Osteoblast (primary cell): Measurements from ENCODE around the gene ABI3BP. TPM values are rescaled to one million over a fixed set of nuclear protein-coding genes. Genes with fewer than 3 reads are reported as not detected.

Experiments used
- DNase-seq: peaks from one replicate; pipeline ENCODE4 v3.0.0; 2011; ENCODE audit warnings: low spot score, mixed read lengths; ENCODE audit not compliant: insufficient read length; ENCODE audit errors: missing footprints
- H2AFZ ChIP-seq: 2 replicates; pipeline ENCODE4 v1.6.0; 2011; ENCODE audit warnings: mild to moderate bottlenecking, low read length
- H3K27ac ChIP-seq: 2 replicates; pipeline ENCODE4 v1.5.1; 2011; ENCODE audit warnings: mild to moderate bottlenecking, low read depth, low read length, moderate library complexity
- H3K27me3 ChIP-seq: 2 replicates; pipeline ENCODE4 v1.6.0; 2012; ENCODE audit warnings: mild to moderate bottlenecking, control low read depth, inconsistent platforms, low read length, moderate library complexity; ENCODE audit not compliant: insufficient read depth
- H3K36me3 ChIP-seq: 2 replicates; pipeline ENCODE4 v1.5.1; 2011; ENCODE audit warnings: mild to moderate bottlenecking, low read length, control low read depth, moderate library complexity; ENCODE audit not compliant: insufficient read depth
- H3K4me1 ChIP-seq: 2 replicates; pipeline ENCODE4 v1.5.1; 2011; ENCODE audit warnings: mild to moderate bottlenecking, low read length, control low read depth, moderate library complexity; ENCODE audit not compliant: insufficient read depth
- H3K4me2 ChIP-seq: 2 replicates; pipeline ENCODE4 v1.6.0; 2011; ENCODE audit warnings: mild to moderate bottlenecking, low read length; ENCODE audit not compliant: insufficient read depth
- H3K4me3 ChIP-seq: fragments of 200-600 bp; sonication (generic); 3 replicates; pipeline ENCODE4 v1.5.1; 2012; ENCODE audit warnings: mild to moderate bottlenecking, low read length, inconsistent platforms; ENCODE audit not compliant: insufficient read depth
- H3K79me2 ChIP-seq: 2 replicates; pipeline ENCODE4 v1.6.0; 2012; ENCODE audit warnings: mild to moderate bottlenecking, low read length, control low read depth, inconsistent platforms; ENCODE audit not compliant: insufficient read depth
- H3K9me3 ChIP-seq: 2 replicates; pipeline ENCODE4 v1.5.1; 2011; ENCODE audit warnings: low read depth, low read length, control low read depth
- H4K20me1 ChIP-seq: 2 replicates; pipeline ENCODE4 v1.6.0; 2012; ENCODE audit warnings: mild to moderate bottlenecking, low read length, control low read depth; ENCODE audit not compliant: insufficient read depth
- total RNA-seq: library from RNA; depleted of rRNA; stranded (reverse); fragments of >200 nt; gene quantifications from 2 replicates; pipeline ENCODE4 v1.2.3, GENCODE V29; 2012
- TF ChIP-seq, protein P1 (sequence below): IDR thresholded peaks from 2 replicates; pipeline ENCODE4 v1.5.1; 2011; ENCODE audit warnings: mild to moderate bottlenecking, low read depth, low read length, moderate library complexity; ENCODE audit errors: extremely low read depth

Gene ABI3BP
- total RNA-seq, 1 donor = 130 TPM

DNA sequence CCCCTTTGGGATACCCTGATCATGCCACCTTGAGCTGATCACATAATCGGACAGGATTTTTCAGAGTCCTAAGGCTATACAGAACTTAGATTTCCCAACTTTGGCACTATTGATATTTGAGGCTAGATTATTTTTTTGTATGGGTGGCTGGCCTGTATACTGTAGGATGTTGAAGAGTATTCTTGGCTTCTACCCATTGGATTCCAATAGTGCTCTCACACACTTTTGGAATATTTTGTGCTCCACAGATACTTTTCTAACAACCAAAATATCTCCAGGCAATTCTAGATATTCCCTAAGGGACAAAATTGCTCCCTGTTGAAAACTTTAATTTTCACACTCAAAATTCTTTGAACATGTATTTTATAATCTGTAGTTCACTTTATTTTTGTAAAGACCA lies 125.1 kb downstream of the ABI3BP start:
- DNase-seq = no peak
- no peak overlapping the region for H2AFZ ChIP-seq
- no peak overlapping the region for H3K4me3 ChIP-seq
- H3K27ac ChIP-seq = no peak overlapping the region
- H3K79me2 ChIP-seq = no peaks in the 10 kb centered on the region
- H3K4me2 ChIP-seq = no peak overlapping the region
- TF ChIP-seq, protein P1, sequence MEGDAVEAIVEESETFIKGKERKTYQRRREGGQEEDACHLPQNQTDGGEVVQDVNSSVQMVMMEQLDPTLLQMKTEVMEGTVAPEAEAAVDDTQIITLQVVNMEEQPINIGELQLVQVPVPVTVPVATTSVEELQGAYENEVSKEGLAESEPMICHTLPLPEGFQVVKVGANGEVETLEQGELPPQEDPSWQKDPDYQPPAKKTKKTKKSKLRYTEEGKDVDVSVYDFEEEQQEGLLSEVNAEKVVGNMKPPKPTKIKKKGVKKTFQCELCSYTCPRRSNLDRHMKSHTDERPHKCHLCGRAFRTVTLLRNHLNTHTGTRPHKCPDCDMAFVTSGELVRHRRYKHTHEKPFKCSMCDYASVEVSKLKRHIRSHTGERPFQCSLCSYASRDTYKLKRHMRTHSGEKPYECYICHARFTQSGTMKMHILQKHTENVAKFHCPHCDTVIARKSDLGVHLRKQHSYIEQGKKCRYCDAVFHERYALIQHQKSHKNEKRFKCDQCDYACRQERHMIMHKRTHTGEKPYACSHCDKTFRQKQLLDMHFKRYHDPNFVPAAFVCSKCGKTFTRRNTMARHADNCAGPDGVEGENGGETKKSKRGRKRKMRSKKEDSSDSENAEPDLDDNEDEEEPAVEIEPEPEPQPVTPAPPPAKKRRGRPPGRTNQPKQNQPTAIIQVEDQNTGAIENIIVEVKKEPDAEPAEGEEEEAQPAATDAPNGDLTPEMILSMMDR = no peak
- H3K36me3 ChIP-seq = peaks cover 5% of the 10 kb centered on the region
- no peaks in the 10 kb centered on the region for H4K20me1 ChIP-seq
- peaks cover 30% of the 10 kb centered on the region for H3K4me1 ChIP-seq
- no peaks in the 10 kb centered on the region for H3K9me3 ChIP-seq
- no peaks in the 10 kb centered on the region for H3K27me3 ChIP-seq

DNA sequence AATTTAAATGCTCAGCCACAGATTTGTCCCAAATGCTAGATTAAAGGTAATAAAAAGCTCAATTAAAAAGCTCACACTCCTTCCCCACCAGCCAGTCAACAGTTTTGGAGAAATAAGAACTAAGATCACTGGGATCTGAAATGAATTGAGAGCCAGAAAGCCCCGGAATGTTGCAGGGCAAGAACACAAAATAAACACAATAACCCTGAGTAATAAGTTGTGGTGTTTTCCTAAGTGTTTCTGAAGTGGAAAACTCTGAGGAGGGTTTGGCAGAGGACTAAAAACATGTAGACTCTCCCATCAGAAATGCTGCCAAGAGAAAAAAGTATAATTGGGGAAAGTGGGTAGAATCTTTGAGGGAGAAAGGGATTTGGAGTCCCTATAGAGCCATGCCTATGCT lies 127.8 kb downstream of the ABI3BP start:
- H3K27ac ChIP-seq = no peak overlapping the region
- TF ChIP-seq, protein P1 = no peak
- H3K4me3 ChIP-seq = no peak overlapping the region
- H3K9me3 ChIP-seq = no peaks in the 10 kb centered on the region
- no peak overlapping the region for H2AFZ ChIP-seq
- no peak overlapping the region for H3K4me2 ChIP-seq
- H3K79me2 ChIP-seq = no peaks in the 10 kb centered on the region
- H3K36me3 ChIP-seq = peaks cover 16% of the 10 kb centered on the region
- no peaks in the 10 kb centered on the region for H3K27me3 ChIP-seq
- no peaks in the 10 kb centered on the region for H4K20me1 ChIP-seq
- H3K4me1 ChIP-seq = peaks cover 30% of the 10 kb centered on the region
- peak; percentile 41 for DNase-seq

DNA sequence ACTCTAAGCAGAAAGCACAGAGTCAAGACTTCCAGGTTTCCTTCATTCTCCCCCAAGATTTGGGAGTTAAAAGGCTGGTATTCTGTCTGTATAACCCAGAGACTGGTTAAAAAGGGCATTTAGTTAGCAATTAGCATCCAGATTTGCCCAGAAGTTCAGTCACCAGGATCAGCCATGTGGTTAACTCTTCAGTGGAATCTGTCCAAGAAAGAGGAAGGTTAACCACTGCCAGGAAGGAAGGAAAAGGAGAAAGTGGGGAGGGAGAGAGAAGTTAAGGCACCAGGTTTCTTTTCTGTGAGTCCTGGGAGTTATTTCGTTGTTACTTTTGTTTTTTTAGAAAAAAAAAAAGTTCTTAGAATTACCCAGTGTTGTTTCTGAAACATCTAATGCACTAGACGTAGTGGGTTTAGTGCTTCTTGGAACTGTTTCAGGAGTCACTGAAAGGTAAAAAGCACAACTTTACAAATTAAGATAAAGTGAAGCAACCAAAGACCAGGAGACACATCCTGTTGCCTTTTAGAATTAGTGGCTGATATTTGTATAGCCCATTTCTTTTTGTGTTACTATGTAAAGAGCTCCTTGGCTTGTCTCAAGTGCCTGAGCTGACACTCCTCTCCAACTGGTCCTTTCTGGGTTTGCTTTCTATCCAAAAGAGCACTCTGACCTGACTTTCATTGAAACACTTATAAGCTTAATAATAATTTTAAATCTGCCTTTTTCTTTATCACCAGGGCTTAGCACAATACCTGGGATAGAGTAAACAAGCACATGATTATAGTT lies 128.6 kb downstream of the ABI3BP start:
- TF ChIP-seq, protein P1 = no peak
- no peak overlapping the region for H3K4me2 ChIP-seq
- H3K27me3 ChIP-seq = no peaks in the 10 kb centered on the region
- peaks cover 23% of the 10 kb centered on the region for H3K4me1 ChIP-seq
- no peak overlapping the region for H2AFZ ChIP-seq
- no peak for DNase-seq
- H4K20me1 ChIP-seq = no peaks in the 10 kb centered on the region
- no peaks in the 10 kb centered on the region for H3K9me3 ChIP-seq
- H3K4me3 ChIP-seq = no peak overlapping the region
- no peak overlapping the region for H3K27ac ChIP-seq
- H3K79me2 ChIP-seq = no peaks in the 10 kb centered on the region
- peaks cover 18% of the 10 kb centered on the region for H3K36me3 ChIP-seq

DNA sequence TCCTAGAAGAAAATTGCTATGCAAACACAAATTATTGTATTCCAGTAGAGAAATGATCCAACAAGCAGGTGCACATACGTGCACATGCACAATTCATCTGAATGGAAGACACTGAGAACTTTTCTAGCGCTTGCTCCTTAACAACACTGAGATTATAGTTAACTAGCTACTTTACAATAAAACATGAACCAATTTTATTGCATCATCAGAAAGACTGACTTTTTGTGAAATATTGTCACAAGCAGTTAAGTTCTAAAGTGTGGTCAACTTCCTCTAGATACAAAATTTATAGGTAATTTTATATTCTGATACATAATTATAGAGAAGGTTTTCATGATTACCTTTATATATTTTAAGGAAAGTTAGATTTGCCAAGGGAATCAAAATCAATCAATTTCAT lies 135.4 kb downstream of the ABI3BP start:
- Histone ChIP-seq H3K36me3 (peaks cover 16% of the 10 kb centered on the region), H3K4me3 (no peak overlapping the region), H3K9me3 (no peaks in the 10 kb centered on the region), H3K27ac (no peak overlapping the region), H4K20me1 (no peaks in the 10 kb centered on the region), H3K4me2 (no peak overlapping the region), H3K4me1 (no peaks in the 10 kb centered on the region), H2AFZ (no peak overlapping the region), H3K79me2 (no peaks in the 10 kb centered on the region), H3K27me3 (no peaks in the 10 kb centered on the region)
- TF ChIP-seq, protein P1 = no peak
- no peak for DNase-seq
